ENCODE data around the gene TPCN1. TPM values are rescaled to one million over a fixed set of nuclear protein-coding genes. Genes with fewer than 3 reads are reported as not detected.

Gene TPCN1
- total RNA-seq, 1 donor from 2014 or later: 55.6 TPM

DNA sequence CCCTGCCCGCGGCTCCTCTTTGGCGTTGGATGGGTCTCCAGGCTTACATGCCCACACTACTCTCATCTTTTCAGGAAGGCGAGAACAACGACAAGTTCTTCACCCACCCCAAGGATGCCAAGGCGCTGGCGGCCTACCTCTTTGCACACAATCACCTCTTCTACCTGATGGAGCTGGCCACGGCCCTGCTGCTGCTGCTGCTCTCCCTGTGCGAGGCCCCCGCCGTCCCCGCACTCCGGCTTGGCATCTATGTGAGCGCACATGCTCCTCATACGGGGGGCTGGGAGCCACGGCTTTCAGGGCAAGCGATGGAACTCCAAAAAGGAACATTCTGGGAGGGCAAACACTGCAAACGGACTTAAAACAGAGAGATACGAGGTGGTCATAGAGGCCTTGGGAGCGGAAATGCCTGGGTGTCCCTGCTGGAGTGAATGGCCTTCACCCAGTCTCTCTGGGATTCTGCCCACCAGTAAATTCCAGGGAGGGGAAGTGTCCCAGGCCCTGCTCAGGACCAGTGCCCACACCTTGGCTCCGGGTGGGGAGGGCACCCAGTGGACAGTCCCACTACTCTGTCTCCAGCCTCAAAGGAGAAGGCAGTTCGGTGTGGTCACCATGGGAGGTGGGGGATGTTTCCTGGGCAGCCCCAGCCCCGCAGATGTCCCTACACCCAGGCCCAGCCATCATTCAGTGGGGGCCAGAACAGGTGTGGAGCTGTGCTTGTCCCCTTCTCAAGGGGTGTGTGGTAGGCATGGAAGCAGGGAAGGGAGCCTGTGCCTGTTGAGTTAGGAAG, 45.0 kb downstream of the TPCN1 start:
- H3K4me1 Mint-ChIP-seq (ENCODE audit: unreplicated experiment): peaks cover 5% of the 10 kb centered on the region
- H3K4me3 Mint-ChIP-seq: no peak overlapping the region
- H3K36me3 Mint-ChIP-seq: peaks cover 13% of the 10 kb centered on the region
- no peaks in the 10 kb centered on the region for H3K9me3 Mint-ChIP-seq
- no peaks in the 10 kb centered on the region for H3K27me3 Mint-ChIP-seq
- H3K27ac Mint-ChIP-seq: peak overlapping the region; percentile 21
- TF ChIP-seq, protein P1, sequence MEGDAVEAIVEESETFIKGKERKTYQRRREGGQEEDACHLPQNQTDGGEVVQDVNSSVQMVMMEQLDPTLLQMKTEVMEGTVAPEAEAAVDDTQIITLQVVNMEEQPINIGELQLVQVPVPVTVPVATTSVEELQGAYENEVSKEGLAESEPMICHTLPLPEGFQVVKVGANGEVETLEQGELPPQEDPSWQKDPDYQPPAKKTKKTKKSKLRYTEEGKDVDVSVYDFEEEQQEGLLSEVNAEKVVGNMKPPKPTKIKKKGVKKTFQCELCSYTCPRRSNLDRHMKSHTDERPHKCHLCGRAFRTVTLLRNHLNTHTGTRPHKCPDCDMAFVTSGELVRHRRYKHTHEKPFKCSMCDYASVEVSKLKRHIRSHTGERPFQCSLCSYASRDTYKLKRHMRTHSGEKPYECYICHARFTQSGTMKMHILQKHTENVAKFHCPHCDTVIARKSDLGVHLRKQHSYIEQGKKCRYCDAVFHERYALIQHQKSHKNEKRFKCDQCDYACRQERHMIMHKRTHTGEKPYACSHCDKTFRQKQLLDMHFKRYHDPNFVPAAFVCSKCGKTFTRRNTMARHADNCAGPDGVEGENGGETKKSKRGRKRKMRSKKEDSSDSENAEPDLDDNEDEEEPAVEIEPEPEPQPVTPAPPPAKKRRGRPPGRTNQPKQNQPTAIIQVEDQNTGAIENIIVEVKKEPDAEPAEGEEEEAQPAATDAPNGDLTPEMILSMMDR (conservative IDR thresholded peaks at IDR 0.05): no peak
- no peak for DNase-seq (ENCODE audit: extremely low spot score, unreplicated experiment)

DNA sequence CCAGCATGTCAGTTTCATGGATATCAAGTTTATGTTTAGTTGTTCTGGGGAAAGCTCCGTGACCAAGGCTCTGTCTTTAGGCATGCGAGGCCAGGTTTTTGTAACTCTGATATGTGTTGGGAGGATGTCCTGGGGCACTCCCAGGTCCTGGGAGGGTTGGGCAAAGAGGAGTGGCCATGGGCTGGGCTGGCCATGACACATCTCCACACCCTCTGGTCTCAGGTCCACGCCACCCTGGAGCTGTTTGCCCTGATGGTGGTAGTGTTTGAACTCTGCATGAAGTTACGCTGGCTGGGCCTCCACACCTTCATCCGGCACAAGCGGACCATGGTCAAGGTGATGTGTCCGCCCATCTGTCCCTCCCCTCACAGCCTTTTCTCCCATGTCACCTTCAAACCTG, 46.4 kb downstream of the TPCN1 start:
- TF ChIP-seq, protein P1 (conservative IDR thresholded peaks at IDR 0.05): no peak
- Mint-ChIP-seq H3K36me3 (peaks cover 13% of the 10 kb centered on the region), H3K4me3 (no peak overlapping the region), H3K27me3 (no peaks in the 10 kb centered on the region), H3K4me1 (ENCODE audit: unreplicated experiment) (no peaks in the 10 kb centered on the region), H3K27ac (peak overlapping the region; percentile 80), H3K9me3 (no peaks in the 10 kb centered on the region)
- no peak for DNase-seq (ENCODE audit: extremely low spot score, unreplicated experiment)

DNA sequence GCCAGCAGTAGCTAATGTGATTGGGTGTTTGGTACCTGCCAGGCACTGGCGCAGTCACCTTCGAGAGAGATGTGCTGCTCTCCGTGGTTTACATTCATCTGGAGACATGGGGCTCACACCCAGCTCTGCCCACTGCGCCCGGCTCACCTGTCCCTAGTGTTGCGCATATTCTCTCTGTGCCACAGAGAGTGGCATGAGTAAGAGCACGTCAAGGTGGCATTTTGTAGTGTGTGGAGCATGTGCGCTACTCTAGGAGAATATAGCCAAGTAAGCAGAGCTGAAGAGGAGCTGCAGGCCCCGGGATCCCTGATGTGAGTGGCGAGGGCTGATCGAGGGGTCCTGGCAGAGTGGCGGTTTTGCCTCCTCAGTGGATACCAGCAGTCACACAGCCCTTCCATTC, 46.9 kb downstream of the TPCN1 start:
- H3K27ac Mint-ChIP-seq: peak overlapping the region; percentile 80
- TF ChIP-seq, protein P1 (conservative IDR thresholded peaks at IDR 0.05): no peak
- H3K4me1 Mint-ChIP-seq (ENCODE audit: unreplicated experiment): no peaks in the 10 kb centered on the region
- H3K27me3 Mint-ChIP-seq: no peaks in the 10 kb centered on the region
- peaks cover 13% of the 10 kb centered on the region for H3K36me3 Mint-ChIP-seq
- H3K4me3 Mint-ChIP-seq: no peak overlapping the region
- H3K9me3 Mint-ChIP-seq: no peaks in the 10 kb centered on the region
- no peak for DNase-seq (ENCODE audit: extremely low spot score, unreplicated experiment)

DNA sequence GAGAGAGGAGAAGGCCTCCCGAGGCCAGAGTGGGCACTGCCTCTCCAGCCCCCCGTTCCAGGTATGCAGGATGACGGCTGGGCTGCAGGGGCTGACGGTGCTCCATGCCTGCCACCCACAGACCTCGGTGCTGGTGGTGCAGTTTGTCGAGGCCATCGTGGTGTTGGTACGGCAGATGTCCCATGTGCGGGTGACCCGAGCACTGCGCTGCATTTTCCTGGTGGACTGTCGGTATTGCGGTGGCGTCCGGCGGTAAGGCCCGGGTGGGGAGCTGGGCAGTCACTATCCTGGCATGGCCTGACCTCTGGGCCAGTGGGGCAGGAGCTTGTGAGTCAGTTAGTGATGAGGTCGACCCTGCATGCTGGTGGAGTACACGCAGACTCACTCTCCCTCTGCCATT, 47.4 kb downstream of the TPCN1 start:
- H3K27ac Mint-ChIP-seq: no peak overlapping the region
- H3K4me3 Mint-ChIP-seq: no peak overlapping the region
- TF ChIP-seq, protein P1 (conservative IDR thresholded peaks at IDR 0.05): no peak
- no peaks in the 10 kb centered on the region for H3K9me3 Mint-ChIP-seq
- H3K27me3 Mint-ChIP-seq: no peaks in the 10 kb centered on the region
- peaks cover 13% of the 10 kb centered on the region for H3K36me3 Mint-ChIP-seq
- no peak for DNase-seq (ENCODE audit: extremely low spot score, unreplicated experiment)
- no peaks in the 10 kb centered on the region for H3K4me1 Mint-ChIP-seq (ENCODE audit: unreplicated experiment)

DNA sequence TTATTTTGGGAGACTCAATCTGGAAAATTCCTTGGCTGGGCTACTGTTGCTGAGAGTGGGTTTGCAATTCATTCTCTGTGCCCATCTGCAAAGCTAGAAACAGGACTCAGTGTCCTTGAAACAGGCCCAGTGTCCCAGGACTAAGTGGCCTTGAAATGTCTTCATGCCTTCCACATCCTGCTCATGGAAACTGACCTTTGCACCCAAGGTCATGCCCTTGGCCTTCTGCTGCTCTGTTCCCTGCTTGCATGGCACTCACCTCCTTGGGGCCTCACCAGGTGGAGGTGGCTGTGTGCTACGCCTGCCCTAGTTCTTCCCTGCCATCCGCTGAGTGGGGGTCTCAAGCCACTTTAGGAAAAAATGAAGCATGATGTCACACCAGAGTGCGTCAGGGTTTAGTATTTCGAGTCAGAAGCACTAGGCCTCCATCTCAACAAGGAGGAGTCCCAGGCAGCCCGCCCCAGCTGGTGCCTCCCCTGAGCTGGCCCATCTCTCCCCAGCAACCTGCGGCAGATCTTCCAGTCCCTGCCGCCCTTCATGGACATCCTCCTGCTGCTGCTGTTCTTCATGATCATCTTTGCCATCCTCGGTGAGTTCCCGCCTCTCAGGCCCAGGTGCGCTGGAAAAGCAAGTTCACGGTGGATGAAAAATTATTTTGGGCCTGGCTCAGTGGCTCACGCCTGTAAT, 48.1 kb downstream of the TPCN1 start:
- Mint-ChIP-seq H3K4me3 (no peak overlapping the region), H3K4me1 (ENCODE audit: unreplicated experiment) (no peaks in the 10 kb centered on the region), H3K27me3 (no peaks in the 10 kb centered on the region), H3K27ac (no peak overlapping the region), H3K36me3 (peaks cover 13% of the 10 kb centered on the region), H3K9me3 (no peaks in the 10 kb centered on the region)
- DNase-seq (ENCODE audit: extremely low spot score, unreplicated experiment): no peak
- TF ChIP-seq, protein P1 (conservative IDR thresholded peaks at IDR 0.05): no peak

All from type B pancreatic cell (in vitro differentiated cells).